ENCODE results near the gene PRIM2. TPM values are rescaled to one million over a fixed set of nuclear protein-coding genes. Genes with fewer than 3 reads are reported as not detected.
A peak's percentile ranks its signal among the peaks of the same experiment; 100 is the strongest.
"Not testable (repeated sequence)": the region's sequence is repeated elsewhere in the genome, so short reads cannot be mapped to it uniquely, and the experiment has no call there.

PRIM2 gene
- total RNA-seq, 2 donors from 2014 or later: 13.5 to 16.6 TPM

GRCh38 chr6:57519198-57519597 lies 201.8 kb downstream of the PRIM2 start:
- not testable (repeated sequence) for ATAC-seq; H3K4me1 Mint-ChIP-seq; H3K27ac Mint-ChIP-seq; H3K4me3 Mint-ChIP-seq; H3K27me3 Mint-ChIP-seq; DNase-seq; H3K36me3 Mint-ChIP-seq (ENCODE audit: low read depth); H3K9me3 ChIP-seq (ENCODE audit: control insufficient read depth, low read length, poor library complexity, severe bottlenecking)

- not testable (repeated sequence) for ATAC-seq; H3K27me3 Mint-ChIP-seq; H3K4me3 Mint-ChIP-seq; H3K9me3 ChIP-seq (ENCODE audit: control insufficient read depth, low read length, poor library complexity, severe bottlenecking); H3K36me3 Mint-ChIP-seq (ENCODE audit: low read depth); H3K4me1 Mint-ChIP-seq; DNase-seq; H3K27ac Mint-ChIP-seq
Measured at GRCh38 chr6:57521085-57521484, 203.7 kb downstream of the PRIM2 start.

GRCh38 chr6:57523221-57523620 lies 205.8 kb downstream of the PRIM2 start:
- not testable (repeated sequence) for H3K9me3 ChIP-seq (ENCODE audit: control insufficient read depth, low read length, poor library complexity, severe bottlenecking); H3K27me3 Mint-ChIP-seq

GRCh38 chr6:57529755-57530154 lies 212.3 kb downstream of the PRIM2 start:
- not testable (repeated sequence) for H3K36me3 Mint-ChIP-seq (ENCODE audit: low read depth); H3K4me1 Mint-ChIP-seq; H3K9me3 ChIP-seq (ENCODE audit: control insufficient read depth, low read length, poor library complexity, severe bottlenecking); DNase-seq; H3K4me3 Mint-ChIP-seq; ATAC-seq; H3K27ac Mint-ChIP-seq; H3K27me3 Mint-ChIP-seq

More at GRCh38 chr6:57523221-57523620, 205.8 kb downstream of the PRIM2 start:
- H3K27ac Mint-ChIP-seq; DNase-seq; H3K4me1 Mint-ChIP-seq; H3K36me3 Mint-ChIP-seq (ENCODE audit: low read depth); H3K4me3 Mint-ChIP-seq; ATAC-seq: not testable (repeated sequence)

- H3K36me3 Mint-ChIP-seq (ENCODE audit: low read depth); ATAC-seq; DNase-seq; H3K9me3 ChIP-seq (ENCODE audit: control insufficient read depth, low read length, poor library complexity, severe bottlenecking); H3K27ac Mint-ChIP-seq; H3K4me3 Mint-ChIP-seq; H3K4me1 Mint-ChIP-seq; H3K27me3 Mint-ChIP-seq: not testable (repeated sequence)
Measured at GRCh38 chr6:57532660-57533059, 215.2 kb downstream of the PRIM2 start.

GRCh38 chr6:57535121-57535520 lies 217.7 kb downstream of the PRIM2 start:
- ATAC-seq; H3K4me3 Mint-ChIP-seq; H3K4me1 Mint-ChIP-seq; H3K27me3 Mint-ChIP-seq; H3K36me3 Mint-ChIP-seq (ENCODE audit: low read depth); H3K9me3 ChIP-seq (ENCODE audit: control insufficient read depth, low read length, poor library complexity, severe bottlenecking); DNase-seq: not testable (repeated sequence)
- peak overlapping the region; percentile 16 for H3K27ac Mint-ChIP-seq

- not testable (repeated sequence) for H3K36me3 Mint-ChIP-seq (ENCODE audit: low read depth); DNase-seq; H3K27me3 Mint-ChIP-seq; H3K4me3 Mint-ChIP-seq; H3K4me1 Mint-ChIP-seq; H3K9me3 ChIP-seq (ENCODE audit: control insufficient read depth, low read length, poor library complexity, severe bottlenecking); ATAC-seq
- H3K27ac Mint-ChIP-seq: peak overlapping the region; percentile 16
Measured at GRCh38 chr6:57535994-57536393, 218.6 kb downstream of the PRIM2 start.

- H3K9me3 ChIP-seq (ENCODE audit: control insufficient read depth, low read length, poor library complexity, severe bottlenecking); H3K4me1 Mint-ChIP-seq; H3K4me3 Mint-ChIP-seq; H3K36me3 Mint-ChIP-seq (ENCODE audit: low read depth); ATAC-seq; H3K27ac Mint-ChIP-seq; DNase-seq; H3K27me3 Mint-ChIP-seq: not testable (repeated sequence)
Measured at GRCh38 chr6:57537916-57538315, 220.5 kb downstream of the PRIM2 start.

- H3K36me3 Mint-ChIP-seq (ENCODE audit: low read depth); DNase-seq; ATAC-seq; H3K9me3 ChIP-seq (ENCODE audit: control insufficient read depth, low read length, poor library complexity, severe bottlenecking); H3K27me3 Mint-ChIP-seq; H3K4me1 Mint-ChIP-seq; H3K27ac Mint-ChIP-seq; H3K4me3 Mint-ChIP-seq: not testable (repeated sequence)
Measured at GRCh38 chr6:57551961-57552360, 234.5 kb downstream of the PRIM2 start.

- not testable (repeated sequence) for H3K27me3 Mint-ChIP-seq; DNase-seq; H3K4me3 Mint-ChIP-seq; H3K36me3 Mint-ChIP-seq (ENCODE audit: low read depth); ATAC-seq; H3K4me1 Mint-ChIP-seq; H3K9me3 ChIP-seq (ENCODE audit: control insufficient read depth, low read length, poor library complexity, severe bottlenecking); H3K27ac Mint-ChIP-seq
Measured at GRCh38 chr6:57557855-57558254, 240.4 kb downstream of the PRIM2 start.

GRCh38 chr6:57559170-57559569 lies 241.7 kb downstream of the PRIM2 start:
- not testable (repeated sequence) for DNase-seq; H3K4me1 Mint-ChIP-seq; H3K27me3 Mint-ChIP-seq; H3K9me3 ChIP-seq (ENCODE audit: control insufficient read depth, low read length, poor library complexity, severe bottlenecking); H3K27ac Mint-ChIP-seq; H3K4me3 Mint-ChIP-seq; ATAC-seq; H3K36me3 Mint-ChIP-seq (ENCODE audit: low read depth)

GRCh38 chr6:57562233-57562632 lies 244.8 kb downstream of the PRIM2 start:
- H3K9me3 ChIP-seq (ENCODE audit: control insufficient read depth, low read length, poor library complexity, severe bottlenecking); H3K36me3 Mint-ChIP-seq (ENCODE audit: low read depth); DNase-seq; H3K27ac Mint-ChIP-seq; H3K4me1 Mint-ChIP-seq; H3K27me3 Mint-ChIP-seq; ATAC-seq; H3K4me3 Mint-ChIP-seq: not testable (repeated sequence)

GRCh38 chr6:57572119-57572518 lies 254.7 kb downstream of the PRIM2 start:
- not testable (repeated sequence) for H3K36me3 Mint-ChIP-seq (ENCODE audit: low read depth); H3K27ac Mint-ChIP-seq; DNase-seq; H3K27me3 Mint-ChIP-seq; ATAC-seq; H3K9me3 ChIP-seq (ENCODE audit: control insufficient read depth, low read length, poor library complexity, severe bottlenecking); H3K4me3 Mint-ChIP-seq; H3K4me1 Mint-ChIP-seq

- H3K36me3 Mint-ChIP-seq (ENCODE audit: low read depth); H3K4me3 Mint-ChIP-seq; DNase-seq; ATAC-seq; H3K4me1 Mint-ChIP-seq; H3K27ac Mint-ChIP-seq; H3K27me3 Mint-ChIP-seq; H3K9me3 ChIP-seq (ENCODE audit: control insufficient read depth, low read length, poor library complexity, severe bottlenecking): not testable (repeated sequence)
Measured at GRCh38 chr6:57572844-57573243, 255.4 kb downstream of the PRIM2 start.

GRCh38 chr6:57577023-57577422 lies 259.6 kb downstream of the PRIM2 start:
- H3K27ac Mint-ChIP-seq; ATAC-seq; H3K27me3 Mint-ChIP-seq; H3K9me3 ChIP-seq (ENCODE audit: control insufficient read depth, low read length, poor library complexity, severe bottlenecking); DNase-seq; H3K4me1 Mint-ChIP-seq; H3K4me3 Mint-ChIP-seq; H3K36me3 Mint-ChIP-seq (ENCODE audit: low read depth): not testable (repeated sequence)

Measured in T-helper 17 cell (primary cell).